Endothelial cell of umbilical vein (primary cell): Measurements from ENCODE around the gene RAB14. TPM values are rescaled to one million over a fixed set of nuclear protein-coding genes. Genes with fewer than 3 reads are reported as not detected.

ENCODE experiments used
- BruUV-seq: library from RNA; stranded (reverse); fragments of 400-500 nt; replicated peaks from 2 replicates; lab custom pipeline; 2021; lab: Mats Ljungman, UMichigan
- CTCF ChIA-PET: fragments of 300-600, 350-600 bp; sonication (Branson Sonifier 250); formaldehyde crosslinking; loops from one replicate; lab custom pipeline; 2021; ENCODE audit warnings: antibody characterized with exemption, inconsistent platforms; lab: Charles Lee
- POLR2A ChIA-PET: fragments of 300-600, 350-600 bp; sonication (Branson Sonifier 250); formaldehyde crosslinking; loops from one replicate; lab custom pipeline; 2021; ENCODE audit warnings: antibody characterized with exemption, inconsistent platforms; lab: Charles Lee
- DNase-seq: peaks from one replicate; pipeline ENCODE4 v3.0.0-alpha.2; 2011; ENCODE audit warnings: low read depth, low spot score
- FAIRE-seq: peaks from 2 replicates; lab custom pipeline; 2011; peaks lifted over from hg19 to GRCh38; lab: Jason Lieb, UNC
- H2AFZ ChIP-seq: 2 replicates; pipeline ENCODE4 v1.6.0; 2012; ENCODE audit warnings: low read depth, low read length, control low read depth, inconsistent platforms
- H3K27ac ChIP-seq: 2 replicates; pipeline ENCODE4 v1.5.1; 2011; ENCODE audit warnings: low read depth, mild to moderate bottlenecking, control low read depth, low read length, moderate library complexity; ENCODE audit not compliant: insufficient read depth
- H3K27me3 ChIP-seq, 2 experiments: 2 replicates each; pipeline versions ENCODE4 v1.6.0 to v1.6.1; 2011; ENCODE audit warnings: low read length in 2 of 2, mixed read lengths in 1 of 2; ENCODE audit not compliant: control insufficient read depth in 2 of 2, insufficient read depth in 2 of 2
- H3K36me3 ChIP-seq, 2 experiments: 2 replicates in 1 of 2; 3 replicates in 1 of 2; pipeline ENCODE4 v1.5.1; 2011; ENCODE audit warnings: low read length in 2 of 2, mild to moderate bottlenecking in 1 of 2, moderate library complexity in 1 of 2; ENCODE audit not compliant: control insufficient read depth in 2 of 2, insufficient read depth in 2 of 2; ENCODE audit errors: extremely low read depth in 1 of 2
- H3K4me1 ChIP-seq: 3 replicates; pipeline ENCODE4 v1.5.1; 2011; ENCODE audit warnings: mild to moderate bottlenecking, low read length; ENCODE audit not compliant: control insufficient read depth, insufficient read depth; ENCODE audit errors: extremely low read depth
- H3K4me2 ChIP-seq: 2 replicates; pipeline ENCODE4 v1.6.1; 2011; ENCODE audit warnings: low read length, control low read depth, mixed read lengths; ENCODE audit not compliant: insufficient read depth
- H3K4me3 ChIP-seq, 3 experiments: fragments of 200-600 bp in 1 of 3; sonication (generic), shearing (Covaris generic) in 1 of 3; replicated peaks in 1 of 3; 2 replicates each; pipeline ENCODE4 v1.5.1; 2011 to 2016; ENCODE audit warnings: control low read depth in 3 of 3, low read length in 3 of 3, mild to moderate bottlenecking in 2 of 3, inconsistent platforms in 1 of 3, low read depth in 1 of 3, moderate library complexity in 1 of 3; ENCODE audit not compliant: insufficient read depth in 1 of 3
- H3K79me2 ChIP-seq: 2 replicates; pipeline ENCODE4 v1.6.0; 2012; ENCODE audit warnings: low read length, inconsistent platforms; ENCODE audit not compliant: control insufficient read depth, insufficient read depth
- H3K9ac ChIP-seq: replicated peaks from 2 replicates; pipeline ENCODE3; 2011; ENCODE audit warnings: low read length, control low read depth; ENCODE audit not compliant: insufficient read depth; ENCODE audit errors: extremely low read depth
- H3K9me1 ChIP-seq: replicated peaks from 3 replicates; pipeline ENCODE4 v1.6.0; 2011; ENCODE audit warnings: mild to moderate bottlenecking, low read length; ENCODE audit not compliant: control insufficient read depth, insufficient read depth; ENCODE audit errors: extremely low read depth
- H3K9me3 ChIP-seq: replicated peaks from 2 replicates; pipeline ENCODE4 v1.5.1; 2012; ENCODE audit warnings: low read length, inconsistent platforms; ENCODE audit not compliant: control insufficient read depth, insufficient read depth
- H4K20me1 ChIP-seq: replicated peaks from 2 replicates; pipeline ENCODE3; 2011; ENCODE audit warnings: mild to moderate bottlenecking, low read length; ENCODE audit not compliant: control insufficient read depth, insufficient read depth; ENCODE audit errors: extremely low read depth
- CTCF ChIP-seq, 2 donors: IDR thresholded peaks; 1 replicate in 1 of 2; 2 replicates in 1 of 2; pipeline ENCODE4 v1.5.1; 2011; ENCODE audit warnings: low read length in 2 of 2, mild to moderate bottlenecking in 2 of 2, moderate library complexity in 2 of 2, control low read depth in 1 of 2, inconsistent platforms in 1 of 2, low read depth in 1 of 2; ENCODE audit not compliant: insufficient read depth in 1 of 2; ENCODE audit errors: extremely low read depth in 1 of 2
- EZH2 ChIP-seq: IDR thresholded peaks from 2 replicates; pipeline ENCODE4 v1.6.1; 2012; ENCODE audit warnings: borderline replicate concordance, low read depth, mild to moderate bottlenecking, moderate library complexity, low read length, inconsistent platforms; ENCODE audit not compliant: severe bottlenecking
- GATA2 ChIP-seq: IDR thresholded peaks from 2 replicates; pipeline ENCODE4 v1.7.0; 2011; ENCODE audit warnings: low read depth, mild to moderate bottlenecking, moderate library complexity, mixed read lengths, low read length; ENCODE audit not compliant: insufficient read length, insufficient read depth
- JUN ChIP-seq: IDR thresholded peaks from 2 replicates; pipeline ENCODE4 v1.6.1; 2011; ENCODE audit warnings: borderline replicate concordance, low read depth; ENCODE audit not compliant: insufficient read length, insufficient read depth
- POLR2AphosphoS5 ChIP-seq: IDR thresholded peaks from 2 replicates; pipeline ENCODE4 v1.6.1; 2012; ENCODE audit warnings: low read depth, mild to moderate bottlenecking, control low read depth, low read length, moderate library complexity; ENCODE audit not compliant: insufficient read depth
- dilution Hi-C: fragments of 300-500 bp; cut with MboI; formaldehyde crosslinking; loops from one replicate; pipeline ENCODE4 v1.15.0; 2019; ENCODE audit warnings: low sequenced_read_pairs; ENCODE audit not compliant: extremely low pct_ligation_motif_present
- intact Hi-C: fragments of 100-400 bp; cut with micrococcal nuclease; formaldehyde crosslinking; loops from one replicate; pipeline ENCODE4 v1.10.0; 2022
- polyA plus RNA-seq, 4 experiments: library from polyadenylated mRNA; depleted of rRNA in 3 of 4; stranded (reverse) in 3 of 4; unstranded in 1 of 4; fragments of >200 nt; gene quantifications; 2 replicates each; pipeline versions ENCODE4 v1.2.1 to v1.2.3, GENCODE V29; 2011 to 2012; ENCODE audit warnings: missing spikeins in 1 of 4
- total RNA-seq: library from RNA; stranded (reverse); gene quantifications from 2 replicates; pipeline ENCODE4 v1.2.3, GENCODE V29; 2021

RAB14 gene
- total and polyA plus RNA-seq, 2 donors (not counting 3 experiments of a cell fraction or from before 2014, with no cell fraction given): 18.9 to 79.3 TPM

- Histone ChIP-seq H3K9me1 (no peaks in the 10 kb centered on the region), H3K4me2 (no peak overlapping the region), H3K36me3 (no peaks in the 10 kb centered on the region), H3K27me3 (no peaks in the 10 kb centered on the region), H3K4me1 (peaks cover 3% of the 10 kb centered on the region), H4K20me1 (no peaks in the 10 kb centered on the region), H3K4me3 (no peak overlapping the region), H3K27ac (no peak overlapping the region), H3K9me3 (no peaks in the 10 kb centered on the region), H3K9ac (no peak overlapping the region), H2AFZ (no peak overlapping the region), H3K79me2 (no peaks in the 10 kb centered on the region)
- FAIRE-seq: no peak
- TF ChIP-seq JUN (no peak), EZH2 (no peak), GATA2 (no peak), POLR2AphosphoS5 (no peak), CTCF (IDR thresholded peaks at IDR 0.05; ENCODE audit: extremely low read depth in 1 of 2, insufficient read depth in 1 of 2, low read depth in 1 of 2, low read length in 2 of 2) (no peak)
- ChIA-PET POLR2A (no interaction called here), CTCF (interaction anchor here (0.7 kb wide), 1 partner anchor 99 kb away, joined by 3 read pairs; no protein-coding TSS in a partner anchor)
- BruUV-seq: no TSS peak
- dilution Hi-C loops: no loop called here
- intact Hi-C loops: no loop called here
- DNase-seq: no peak
These were observed 19.5 kb upstream of the RAB14 start for GRCh38 chr9:121220996-121221663.
